OCI-LY7 (cell line): Measurements from ENCODE around the gene SRSF7. TPM values are rescaled to one million over a fixed set of nuclear protein-coding genes. Genes with fewer than 3 reads are reported as not detected.

Experiments used
- BruUV-seq: library from RNA; stranded (reverse); fragments of 400-500 nt; replicated peaks from 2 replicates; lab custom pipeline; 2021; lab: Mats Ljungman, UMichigan
- CTCF ChIA-PET: fragments of 300-600 bp; sonication (Branson Sonifier 250); formaldehyde crosslinking; loops from one replicate; lab custom pipeline; 2022; ENCODE audit warnings: antibody characterized with exemption; ENCODE audit not compliant: unreplicated experiment; lab: Charles Lee
- POLR2A ChIA-PET: fragments of 300-600 bp; sonication (Branson Sonifier 250); formaldehyde crosslinking; loops from one replicate; lab custom pipeline; 2022; ENCODE audit warnings: antibody characterized with exemption; lab: Charles Lee
- DNase-seq: peaks from one replicate; pipeline ENCODE4 v3.0.0-alpha.2; 2015; ENCODE audit warnings: low spot score
- H2AFZ ChIP-seq: fragments of 200-600 bp; sonication (generic), shearing (Covaris generic); 2 replicates; pipeline ENCODE4 v1.6.1; 2014; ENCODE audit warnings: mild to moderate bottlenecking, antibody characterized with exemption, low read length, moderate library complexity
- H3K27ac ChIP-seq: fragments of 200-600 bp; sonication (generic); 2 replicates; pipeline ENCODE4 v1.5.1; 2014; ENCODE audit warnings: mixed run types, low read depth, mild to moderate bottlenecking, moderate library complexity, low read length, inconsistent platforms; ENCODE audit not compliant: poor library complexity, severe bottlenecking
- H3K36me3 ChIP-seq: fragments of 200-600 bp; sonication (generic); 2 replicates; pipeline ENCODE4 v1.6.1; 2014; ENCODE audit warnings: mild to moderate bottlenecking, antibody characterized with exemption, low read length, moderate library complexity, mixed read lengths; ENCODE audit not compliant: insufficient read depth
- H3K4me1 ChIP-seq: fragments of 200-600 bp; sonication (generic); 2 replicates; pipeline ENCODE4 v1.5.1; 2014; ENCODE audit warnings: mild to moderate bottlenecking, low read length; ENCODE audit not compliant: insufficient read depth, poor library complexity, severe bottlenecking
- H3K4me2 ChIP-seq: fragments of 200-600 bp; sonication (generic); 2 replicates; pipeline ENCODE4 v1.6.1; 2014; ENCODE audit warnings: mild to moderate bottlenecking, low read length
- H3K4me3 ChIP-seq: fragments of 200-600 bp; sonication (generic); 2 replicates; pipeline ENCODE4 v1.5.1; 2014; ENCODE audit warnings: mild to moderate bottlenecking, low read depth, low read length; ENCODE audit not compliant: poor library complexity, severe bottlenecking
- H3K79me2 ChIP-seq: fragments of 200-600 bp; sonication (generic); 2 replicates; pipeline ENCODE4 v1.6.1; 2016; ENCODE audit warnings: low read depth, mild to moderate bottlenecking, low read length, moderate library complexity, mixed read lengths; ENCODE audit not compliant: insufficient read depth
- H3K9me2 ChIP-seq: fragments of 200-600 bp; sonication (generic); 2 replicates; pipeline ENCODE4 v1.6.1; 2016; ENCODE audit warnings: mild to moderate bottlenecking, low read length, mixed read lengths; ENCODE audit not compliant: insufficient read depth
- H3K9me3 ChIP-seq: fragments of 200-600 bp; sonication (generic); 2 replicates; pipeline ENCODE4 v1.6.1; 2014; ENCODE audit warnings: mild to moderate bottlenecking, mixed run types, low read length, mixed read lengths
- H4K20me1 ChIP-seq: fragments of 200-600 bp; sonication (generic); 2 replicates; pipeline ENCODE4 v1.6.1; 2014; ENCODE audit warnings: mild to moderate bottlenecking, antibody characterized with exemption, low read length, moderate library complexity, mixed read lengths; ENCODE audit not compliant: insufficient read depth
- CTCF ChIP-seq: fragments of 200-600 bp; sonication (generic); conservative IDR thresholded peaks from 2 replicates; pipeline ENCODE4 v1.5.1; 2014; ENCODE audit warnings: mild to moderate bottlenecking, antibody characterized with exemption, low read length, moderate library complexity, mixed read lengths
- EZH2phosphoT487 ChIP-seq: fragments of 200-600 bp; sonication (generic); IDR thresholded peaks from 2 replicates; pipeline ENCODE4 v1.6.1; 2018; ENCODE audit warnings: low read depth, borderline replicate concordance, mild to moderate bottlenecking, mixed run types, antibody characterized with exemption, low read length, moderate library complexity, mixed read lengths
- intact Hi-C: fragments of 100-400 bp; cut with micrococcal nuclease; formaldehyde crosslinking; loops from one replicate; pipeline ENCODE4 v1.10.0; 2022; ENCODE audit not compliant: unreplicated experiment
- total RNA-seq, 2 experiments: library from RNA; depleted of rRNA in 1 of 2; stranded (reverse); fragments of >200 nt in 1 of 2; shearing (Covaris generic) in 1 of 2; gene quantifications; 2 replicates each; pipeline ENCODE4 v1.2.3, GENCODE V29; 2014 to 2022

SRSF7 gene
- total RNA-seq, 2 experiments from 2014 or later: 320 to 337 TPM

DNA sequence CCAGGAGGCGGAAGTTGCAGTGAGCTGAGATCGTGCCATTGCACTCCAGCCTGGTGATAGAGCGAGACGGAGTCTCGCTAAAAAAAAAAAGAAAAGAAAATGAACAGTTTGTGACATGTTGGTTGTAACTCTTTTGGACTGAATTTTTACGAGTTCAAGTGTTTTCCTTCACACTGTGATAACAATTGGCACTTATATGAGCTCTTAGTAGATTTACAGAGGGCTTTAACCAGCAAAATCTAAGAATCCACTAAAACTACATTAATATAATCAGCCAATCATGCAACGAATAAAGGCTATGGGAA, 24.7 kb upstream of the SRSF7 start:
- no peak overlapping the region for H3K4me2 ChIP-seq
- ChIA-PET CTCF (no interaction called here), POLR2A (interaction anchor here (0.8 to 1.8 kb wide), 4 partner anchors 13 to 27 kb away, joined by 3 to 9 read pairs (median 4); partner anchors contain the start of gene SRSF7)
- peaks cover 7% of the 10 kb centered on the region for H3K4me1 ChIP-seq
- intact Hi-C loops: no loop called here
- TF ChIP-seq EZH2phosphoT487: no peak
- no peak for TF ChIP-seq CTCF
- H2AFZ ChIP-seq: no peak overlapping the region
- H3K27ac ChIP-seq: no peak overlapping the region
- BruUV-seq: no TSS peak
- no peak overlapping the region for H3K4me3 ChIP-seq
- no peaks in the 10 kb centered on the region for H4K20me1 ChIP-seq
- H3K9me3 ChIP-seq: no peaks in the 10 kb centered on the region
- DNase-seq: no peak
- H3K79me2 ChIP-seq: peaks cover 14% of the 10 kb centered on the region; the same call in 1 of the 2 replicates
- peaks cover 10% of the 10 kb centered on the region for H3K36me3 ChIP-seq
- H3K9me2 ChIP-seq: no peaks in the 10 kb centered on the region

DNA sequence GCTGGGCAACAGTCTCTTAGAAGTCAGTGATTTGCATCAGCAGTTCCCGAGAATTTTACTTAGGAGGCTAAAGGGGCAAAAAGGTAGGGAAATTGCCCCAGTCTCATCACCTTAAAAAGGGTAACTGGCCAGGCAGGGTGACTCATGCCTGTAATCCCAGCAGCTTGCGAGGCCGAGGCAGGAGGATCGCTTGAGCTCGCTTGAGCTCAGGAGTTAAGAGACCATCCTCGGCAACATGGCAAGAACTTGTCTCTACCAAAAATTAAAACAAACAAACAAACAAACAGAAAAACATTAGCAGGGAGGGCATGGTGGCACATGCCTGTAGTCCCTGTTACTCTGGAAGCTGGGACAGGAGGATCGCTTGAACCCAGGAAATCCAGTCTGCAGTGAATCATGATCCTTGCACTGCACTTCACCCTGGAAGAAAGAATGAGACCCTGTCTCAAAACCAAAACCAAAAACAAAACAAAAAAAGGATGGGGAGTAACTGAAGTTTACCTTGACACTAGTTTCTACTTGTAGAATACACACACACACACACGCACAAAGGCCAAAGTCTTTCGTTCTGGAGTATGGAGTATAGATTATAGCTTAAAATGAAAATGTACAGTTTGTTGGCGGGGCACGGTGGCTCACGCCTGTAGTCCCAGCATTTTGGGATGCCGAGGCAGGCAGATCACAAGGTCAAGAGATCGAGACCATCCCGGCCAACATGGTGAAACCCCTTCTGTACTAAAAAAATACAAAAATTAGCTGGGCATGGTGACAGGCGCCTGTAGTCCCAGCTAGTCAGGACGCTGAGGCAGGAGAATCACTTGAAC, 24.1 kb upstream of the SRSF7 start:
- H3K4me2 ChIP-seq: no peak overlapping the region
- H3K36me3 ChIP-seq: peaks cover 4% of the 10 kb centered on the region
- no peaks in the 10 kb centered on the region for H4K20me1 ChIP-seq
- H3K9me3 ChIP-seq: no peaks in the 10 kb centered on the region
- no TSS peak for BruUV-seq
- TF ChIP-seq CTCF (no peak), EZH2phosphoT487 (no peak)
- ChIA-PET CTCF (no interaction called here), POLR2A (interaction anchor here (0.8 to 1.8 kb wide), 5 partner anchors 12 to 31 kb away, joined by 3 to 9 read pairs (median 3); partner anchors contain the start of gene SRSF7)
- intact Hi-C loops: no loop called here
- H3K79me2 ChIP-seq: peaks cover 14% of the 10 kb centered on the region; the same call in 1 of the 2 replicates
- H3K9me2 ChIP-seq: no peaks in the 10 kb centered on the region
- no peak overlapping the region for H3K27ac ChIP-seq
- no peak overlapping the region for H3K4me3 ChIP-seq
- H2AFZ ChIP-seq: 0 out of 2 replicates have a peak overlapping the region, but pooled peaks have one; percentile 19
- H3K4me1 ChIP-seq: peaks cover 7% of the 10 kb centered on the region
- DNase-seq: no peak

GRCh38 chr2:38771632-38772031, 20.5 kb upstream of the SRSF7 start:
- H3K9me2 ChIP-seq: no peaks in the 10 kb centered on the region
- intact Hi-C loops: no loop called here
- no peak overlapping the region for H3K27ac ChIP-seq
- ChIA-PET POLR2A (interaction anchor here (0.6 to 0.8 kb wide), 5 partner anchors 10 to 248 kb away, joined by 3 to 5 read pairs (median 3); partner anchors contain the start of gene SRSF7), CTCF (no interaction called here)
- H3K4me1 ChIP-seq: no peaks in the 10 kb centered on the region
- no peaks in the 10 kb centered on the region for H3K9me3 ChIP-seq
- TF ChIP-seq EZH2phosphoT487: no peak
- TF ChIP-seq CTCF: no peak
- no peak overlapping the region for H2AFZ ChIP-seq
- H3K36me3 ChIP-seq: no peaks in the 10 kb centered on the region
- no peak overlapping the region for H3K4me2 ChIP-seq
- no peaks in the 10 kb centered on the region for H4K20me1 ChIP-seq
- no peak for DNase-seq
- H3K4me3 ChIP-seq: no peak overlapping the region
- H3K79me2 ChIP-seq: no peaks in the 10 kb centered on the region
- BruUV-seq: no TSS peak
